DMS79 treated with DMSO at 0.1 percent for 48 hours (cell line): Measurements from ENCODE around the gene RAB44.
"Not testable (repeated sequence)": the region's sequence is repeated elsewhere in the genome, so short reads cannot be mapped to it uniquely, and the experiment has no call there.

Experiments
- DNase-seq: peaks from one replicate; lab custom pipeline; 2025; lab: John Stamatoyannopoulos, UW

Gene RAB44, protein sequence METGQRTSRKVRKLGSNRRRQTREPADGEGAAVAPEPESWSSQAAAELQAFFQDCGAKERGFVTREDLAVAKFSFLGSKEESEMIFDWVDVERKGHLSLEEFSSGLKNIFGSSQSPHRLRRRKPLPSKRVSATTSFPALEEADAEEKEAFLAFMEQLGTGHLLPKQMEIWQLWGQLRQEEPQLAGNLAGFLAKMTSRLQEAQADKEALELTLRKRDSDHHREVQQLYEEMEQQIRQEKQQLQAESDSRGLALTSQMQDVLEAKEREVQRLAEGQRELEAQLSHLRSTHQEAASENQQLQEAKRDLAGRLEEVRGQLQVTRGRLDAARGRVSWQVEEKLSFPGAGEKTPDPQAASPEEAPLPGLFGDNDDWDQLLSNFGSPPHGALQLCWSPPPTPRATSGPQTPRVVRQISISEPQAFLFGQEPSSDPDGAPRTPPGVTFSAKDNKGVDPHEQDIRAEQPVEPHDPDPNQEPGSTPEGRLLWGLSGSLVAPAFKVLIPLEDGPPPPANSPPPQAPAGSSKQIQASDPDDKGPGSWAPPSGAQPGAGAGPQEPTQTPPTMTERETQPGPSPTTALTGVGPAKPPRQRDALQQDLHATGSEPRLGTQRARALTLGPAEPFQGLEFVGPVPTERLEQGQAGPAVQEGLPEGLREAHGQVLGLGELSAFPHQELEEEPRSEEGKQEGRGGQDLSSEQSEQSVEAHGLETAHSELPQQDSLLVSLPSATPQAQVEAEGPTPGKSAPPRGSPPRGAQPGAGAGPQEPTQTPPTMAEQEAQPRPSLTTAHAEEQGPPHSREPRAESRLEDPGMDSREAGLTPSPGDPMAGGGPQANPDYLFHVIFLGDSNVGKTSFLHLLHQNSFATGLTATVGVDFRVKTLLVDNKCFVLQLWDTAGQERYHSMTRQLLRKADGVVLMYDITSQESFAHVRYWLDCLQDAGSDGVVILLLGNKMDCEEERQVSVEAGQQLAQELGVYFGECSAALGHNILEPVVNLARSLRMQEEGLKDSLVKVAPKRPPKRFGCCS

DNA sequence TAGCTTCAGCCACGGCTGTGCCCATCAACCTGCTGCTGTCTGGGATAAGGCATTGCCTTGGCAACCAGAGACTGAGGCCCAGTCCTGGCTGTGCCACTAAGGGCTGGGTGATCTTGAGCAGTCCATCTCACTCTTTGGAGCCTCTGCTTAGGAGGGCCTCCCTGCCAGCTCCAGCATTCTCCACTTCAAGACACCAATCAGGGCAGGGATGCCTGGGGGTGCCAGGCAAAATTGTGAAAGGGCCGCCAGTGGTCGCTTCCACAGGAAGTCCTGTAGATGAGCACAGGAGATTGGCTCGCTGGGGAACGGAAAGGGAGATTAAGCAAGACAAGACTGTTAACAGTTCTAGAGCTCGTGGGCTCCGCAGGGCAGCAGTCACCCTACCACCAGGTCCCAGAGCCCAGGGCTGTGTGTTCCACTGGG, at the start of gene RAB44:
RAB44 (plus strand) TSS at position 346 of the 423 bp plus-strand sequence. CDS start 6,410 bp downstream, outside the sequence.
- DNase-seq: no peak

DNA sequence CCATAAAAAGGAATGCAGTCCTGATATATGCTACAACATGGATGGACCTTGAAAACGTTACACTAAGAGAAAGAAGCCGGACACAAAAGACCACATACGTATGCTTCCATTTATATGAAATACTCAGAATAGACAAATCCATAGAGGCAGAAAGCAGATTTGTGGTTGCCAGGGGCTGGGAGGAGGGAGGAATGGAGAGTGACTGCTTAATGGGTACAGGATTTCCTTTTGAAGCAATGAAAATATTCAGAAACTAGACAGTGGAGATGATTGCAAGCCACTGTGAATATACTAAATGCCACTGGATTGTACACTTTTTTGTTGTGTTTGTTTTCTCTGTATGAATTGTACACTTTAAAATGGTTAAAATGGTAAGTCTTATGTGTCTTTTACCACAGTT, 48.5 kb upstream of the RAB44 start:
- no peak for DNase-seq

DNA sequence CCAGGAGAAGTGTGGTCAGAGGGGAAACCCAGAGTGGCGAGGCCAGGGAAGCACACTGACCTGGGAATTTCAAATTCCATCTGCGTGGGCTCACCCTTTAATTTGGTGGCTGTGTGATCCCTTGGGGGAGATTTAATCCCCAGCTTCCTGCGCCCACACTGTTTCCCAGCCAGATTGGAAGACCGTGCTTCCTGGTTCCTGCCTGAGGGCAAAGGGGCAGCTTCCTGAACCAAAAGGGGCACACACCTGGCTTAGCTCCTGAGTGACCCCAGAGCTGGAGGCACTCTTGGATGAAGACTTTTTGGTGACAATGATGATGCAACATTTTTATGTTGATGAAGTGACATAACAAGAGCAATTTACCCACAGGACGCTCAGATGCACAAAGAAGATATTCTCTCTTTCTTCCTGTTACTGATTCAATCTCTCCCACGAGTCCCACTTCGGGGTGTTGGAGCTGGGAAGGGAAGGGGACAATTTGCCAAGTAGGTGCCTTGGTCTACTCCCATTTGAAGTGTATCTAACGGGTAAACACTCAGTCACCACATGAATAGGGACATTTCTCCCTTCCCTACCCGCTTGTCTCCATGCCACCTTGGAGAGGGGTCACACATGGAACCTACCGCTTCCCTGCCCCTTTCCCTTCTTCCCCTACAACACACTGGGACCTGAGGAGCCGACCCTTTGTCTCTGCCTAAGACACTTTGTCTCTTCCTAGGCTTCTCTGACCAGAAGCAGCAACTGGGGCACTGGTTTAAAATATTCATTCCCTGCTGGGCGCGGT, 47.7 kb upstream of the RAB44 start:
- DNase-seq: no peak

DNA sequence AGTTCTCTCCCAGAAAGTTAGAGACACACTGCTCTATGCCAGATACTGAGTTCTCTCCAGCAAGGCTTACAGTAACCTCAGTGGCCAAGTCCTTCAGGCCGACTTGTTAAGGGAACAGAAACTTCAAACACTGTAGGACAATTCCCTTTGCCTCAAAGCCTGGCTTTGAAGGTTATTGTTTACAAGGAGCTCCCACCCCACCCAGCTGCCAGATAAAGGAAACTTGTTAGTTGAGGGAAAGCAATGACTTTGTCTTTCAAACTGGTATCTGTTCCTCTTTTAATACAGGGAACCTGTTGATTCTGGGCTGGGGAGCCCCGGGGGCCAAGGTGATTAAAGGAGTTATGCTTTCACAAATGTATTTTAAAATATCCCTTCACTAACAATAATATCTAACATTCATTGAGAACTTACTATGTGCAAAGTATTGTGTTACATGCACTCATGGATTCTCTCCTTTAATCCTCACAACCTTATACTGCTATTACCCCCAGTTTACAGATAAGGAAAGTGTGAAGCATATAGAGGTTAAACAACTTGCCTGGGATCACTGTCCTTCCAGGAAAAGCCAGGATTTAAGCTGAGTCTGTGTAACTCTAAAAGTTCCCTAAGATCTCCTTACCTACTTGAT, 46.7 kb upstream of the RAB44 start:
- no peak for DNase-seq

GRCh38 chr6:36651659-36652379, 45.8 kb upstream of the RAB44 start:
- DNase-seq: no peak

DNA sequence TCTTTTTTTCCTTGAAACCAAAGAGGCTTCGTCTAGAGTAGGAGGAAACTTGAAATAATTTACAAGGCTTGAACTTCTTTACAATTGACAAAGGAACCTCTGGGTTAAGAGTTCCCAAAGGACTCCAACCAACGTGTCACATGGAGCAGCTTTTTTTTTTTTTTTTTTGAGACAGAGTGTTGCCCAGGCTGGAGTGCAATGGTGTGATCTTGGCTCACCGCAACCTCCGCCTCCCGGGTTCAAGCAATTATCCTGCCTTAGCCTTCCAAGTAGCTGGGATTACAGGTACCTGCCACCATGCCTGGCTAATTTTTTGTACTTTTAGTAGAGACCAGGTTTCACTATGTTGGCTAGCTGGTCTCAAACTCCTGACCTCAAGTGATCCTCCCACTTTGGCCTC, 43.2 kb upstream of the RAB44 start:
- not testable (repeated sequence) for DNase-seq

DNA sequence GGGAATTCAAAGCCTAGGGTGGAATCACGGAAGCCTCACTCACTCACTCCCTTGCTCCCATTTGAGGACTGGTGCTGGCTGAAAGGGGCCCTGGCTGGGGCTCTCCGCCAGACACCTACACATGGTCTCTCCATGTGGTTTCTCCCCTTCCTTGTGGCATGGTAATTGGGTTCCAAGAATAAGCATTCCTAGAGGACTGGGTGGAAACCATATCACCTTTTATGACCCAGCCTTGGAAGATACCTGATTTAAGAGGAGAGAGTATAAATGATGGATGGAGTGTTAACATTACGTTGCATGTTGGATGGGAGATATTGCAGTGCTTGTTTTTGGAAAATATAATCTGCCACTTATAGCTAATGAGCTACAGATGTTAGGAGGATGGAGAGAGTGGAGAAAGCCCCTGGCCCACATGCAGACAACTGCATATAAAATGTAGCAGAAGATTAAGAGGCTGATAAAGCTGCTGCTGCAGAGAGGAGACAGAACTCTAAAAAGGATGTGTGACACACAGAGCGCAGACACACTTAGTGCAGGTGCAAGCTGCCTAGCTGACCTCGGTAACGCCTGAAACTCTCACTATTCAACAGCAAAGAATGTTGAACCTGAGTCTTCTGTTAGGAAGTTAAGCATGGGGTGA, 42.4 kb upstream of the RAB44 start:
- no peak for DNase-seq

GRCh38 chr6:36656441-36656840, 41.2 kb upstream of the RAB44 start:
- no peak for DNase-seq

- DNase-seq: no peak
Observed at GRCh38 chr6:36657271-36657670, 40.4 kb upstream of the RAB44 start.

- peak; percentile 19 for DNase-seq
Observed at GRCh38 chr6:36657942-36658544, 39.6 kb upstream of the RAB44 start.

DNA sequence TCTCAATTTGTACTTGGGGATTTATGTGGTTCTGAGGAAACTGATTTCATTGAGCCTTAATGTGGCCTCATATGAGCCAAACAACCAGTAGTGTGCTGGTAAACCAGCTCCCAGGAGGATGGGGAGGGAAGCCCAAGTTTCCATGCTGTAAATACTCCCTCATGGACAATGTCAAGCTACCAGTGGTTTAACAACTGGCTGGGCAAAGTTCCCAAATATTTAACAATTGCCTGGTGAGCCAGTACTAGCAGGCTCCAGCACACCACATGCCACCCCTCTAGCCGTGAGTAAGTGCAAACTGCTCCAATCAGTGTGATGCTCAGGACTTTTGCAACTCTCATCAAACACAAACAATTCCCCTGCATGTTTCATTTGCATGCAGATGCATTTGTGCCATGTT, 38.4 kb upstream of the RAB44 start:
- peak; percentile 28 for DNase-seq

- no peak for DNase-seq
Observed at GRCh38 chr6:36660771-36661471, 36.7 kb upstream of the RAB44 start.

GRCh38 chr6:36662380-36662779, 35.2 kb upstream of the RAB44 start:
- no peak for DNase-seq

- DNase-seq: peak; percentile 23
Observed at GRCh38 chr6:36662827-36663256, 34.8 kb upstream of the RAB44 start.

- DNase-seq: no peak
Observed at GRCh38 chr6:36663504-36664446, 33.9 kb upstream of the RAB44 start.

DNA sequence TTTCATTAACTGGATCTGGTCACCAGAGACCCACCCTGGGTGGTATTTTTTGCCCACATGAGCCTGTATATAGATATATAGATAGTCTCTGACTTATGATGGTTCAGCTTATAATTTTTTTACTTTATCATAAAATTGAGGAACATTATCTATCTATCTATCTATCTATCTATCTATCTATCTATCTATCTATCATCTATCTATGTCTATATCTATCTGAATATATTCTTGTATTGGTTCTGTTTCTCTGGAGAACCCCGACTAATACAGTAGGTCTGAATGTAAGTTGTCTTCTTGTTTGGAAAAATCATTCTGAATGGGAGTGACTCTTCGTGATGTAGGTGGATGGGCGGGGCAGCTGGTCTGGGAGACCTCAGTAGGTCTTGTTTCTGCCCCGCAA, 32.4 kb upstream of the RAB44 start:
- DNase-seq: no peak

- no peak for DNase-seq
Observed at GRCh38 chr6:36666287-36666686, 31.3 kb upstream of the RAB44 start.
